ENCODE data around the gene SLC2A5. TPM values are rescaled to one million over a fixed set of nuclear protein-coding genes. Genes with fewer than 3 reads are reported as not detected.
A peak's percentile ranks its signal among the peaks of the same experiment; 100 is the strongest.

The SLC2A5 gene
- total and polyA plus RNA-seq, 9 of the 15 experiments (the other 6 are each of a cell fraction or from before 2014, with no cell fraction given), result 0.08 TPM; not detected in 8

DNA sequence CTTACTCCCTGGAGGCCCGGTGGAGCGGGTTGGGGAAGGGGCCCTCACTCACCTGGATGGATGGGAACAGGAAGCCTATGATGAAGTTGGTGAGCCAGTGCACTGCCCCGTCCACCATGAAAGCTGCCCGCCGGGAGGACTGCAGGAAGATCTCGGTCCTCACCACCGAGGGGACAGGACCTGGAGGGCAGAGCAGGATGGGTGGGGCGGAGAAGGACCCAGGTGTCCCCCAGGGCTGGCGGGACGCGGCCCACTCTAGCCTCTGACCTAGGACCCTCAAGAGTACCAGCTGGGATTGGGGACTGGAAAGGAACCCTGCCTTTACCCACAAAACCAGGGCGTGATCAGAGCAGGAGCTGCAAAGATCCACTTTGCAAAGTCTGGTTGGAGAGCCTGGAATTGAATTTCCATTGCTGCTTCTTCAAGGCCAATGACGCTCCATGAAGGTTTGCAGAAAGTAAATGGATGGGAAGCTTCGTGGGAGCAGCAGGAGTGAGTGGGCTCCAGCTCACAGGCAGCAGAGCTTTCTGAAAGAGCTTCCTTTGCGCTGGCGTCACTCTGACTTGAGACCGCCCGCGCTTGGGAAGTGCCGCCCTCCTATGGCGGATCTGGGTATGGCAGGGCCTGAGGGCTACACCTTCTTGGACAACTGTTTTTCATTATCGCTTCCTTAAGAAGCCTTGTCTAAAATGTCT lies 64.6 kb downstream of the SLC2A5 start (continued):
- TF ChIP-seq, protein P1, sequence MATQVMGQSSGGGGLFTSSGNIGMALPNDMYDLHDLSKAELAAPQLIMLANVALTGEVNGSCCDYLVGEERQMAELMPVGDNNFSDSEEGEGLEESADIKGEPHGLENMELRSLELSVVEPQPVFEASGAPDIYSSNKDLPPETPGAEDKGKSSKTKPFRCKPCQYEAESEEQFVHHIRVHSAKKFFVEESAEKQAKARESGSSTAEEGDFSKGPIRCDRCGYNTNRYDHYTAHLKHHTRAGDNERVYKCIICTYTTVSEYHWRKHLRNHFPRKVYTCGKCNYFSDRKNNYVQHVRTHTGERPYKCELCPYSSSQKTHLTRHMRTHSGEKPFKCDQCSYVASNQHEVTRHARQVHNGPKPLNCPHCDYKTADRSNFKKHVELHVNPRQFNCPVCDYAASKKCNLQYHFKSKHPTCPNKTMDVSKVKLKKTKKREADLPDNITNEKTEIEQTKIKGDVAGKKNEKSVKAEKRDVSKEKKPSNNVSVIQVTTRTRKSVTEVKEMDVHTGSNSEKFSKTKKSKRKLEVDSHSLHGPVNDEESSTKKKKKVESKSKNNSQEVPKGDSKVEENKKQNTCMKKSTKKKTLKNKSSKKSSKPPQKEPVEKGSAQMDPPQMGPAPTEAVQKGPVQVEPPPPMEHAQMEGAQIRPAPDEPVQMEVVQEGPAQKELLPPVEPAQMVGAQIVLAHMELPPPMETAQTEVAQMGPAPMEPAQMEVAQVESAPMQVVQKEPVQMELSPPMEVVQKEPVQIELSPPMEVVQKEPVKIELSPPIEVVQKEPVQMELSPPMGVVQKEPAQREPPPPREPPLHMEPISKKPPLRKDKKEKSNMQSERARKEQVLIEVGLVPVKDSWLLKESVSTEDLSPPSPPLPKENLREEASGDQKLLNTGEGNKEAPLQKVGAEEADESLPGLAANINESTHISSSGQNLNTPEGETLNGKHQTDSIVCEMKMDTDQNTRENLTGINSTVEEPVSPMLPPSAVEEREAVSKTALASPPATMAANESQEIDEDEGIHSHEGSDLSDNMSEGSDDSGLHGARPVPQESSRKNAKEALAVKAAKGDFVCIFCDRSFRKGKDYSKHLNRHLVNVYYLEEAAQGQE (IDR thresholded peaks at IDR 0.05; ENCODE audit: borderline replicate concordance), result peak; percentile 68
- TF ChIP-seq, protein P1 (CRISPR knock-in tag; IDR thresholded peaks at IDR 0.05; ENCODE audit: low read depth), result no peak
- TF ChIP-seq NCOR1 (IDR thresholded peaks at IDR 0.05), result no peak
- TF ChIP-seq YY1 (IDR thresholded peaks at IDR 0.05; ENCODE audit: borderline replicate concordance in 1 of 3, control insufficient read depth in 1 of 3, extremely low read depth in 1 of 3, insufficient read depth in 3 of 3, insufficient read length in 1 of 3, insufficient replicate concordance in 2 of 3, low read depth in 1 of 3, low read length in 2 of 3), result peak in 1 of 3 experiments; percentile 34
- TF ChIP-seq STAG1 (CRISPR knock-in tag; IDR thresholded peaks at IDR 0.05; ENCODE audit: borderline replicate concordance), result peak; percentile 74; the same call in 1 of the 2 replicates
- peak; percentile 59 to 83 for TF ChIP-seq RAD21 (CRISPR knock-in tag; conservative IDR thresholded peaks at IDR 0.05 in 1 of 2, IDR thresholded peaks at IDR 0.05 in 1 of 2)
- 0 out of 2 replicates have a peak, but pooled peaks have one; percentile 15 for TF ChIP-seq ETV1 (tag; conservative IDR thresholded peaks at IDR 0.05; ENCODE audit: low read depth)
- TF ChIP-seq RB1 (IDR thresholded peaks at IDR 0.05; ENCODE audit: low read depth), result peak; percentile 89
- peak; percentile 28; the same call in 1 of the 2 replicates for TF ChIP-seq EZH2 (IDR thresholded peaks at IDR 0.05; ENCODE audit: borderline replicate concordance, low read depth, low read length)
